Fibroblast of skin of left quadriceps (primary cell): ENCODE results near the gene GALC.

Experiments
- DNase-seq, 2 experiments: peaks; one replicate each; pipeline ENCODE4 v3.0.0-alpha.2; 2013; ENCODE audit warnings: low read depth in 2 of 2

Gene GALC

DNA sequence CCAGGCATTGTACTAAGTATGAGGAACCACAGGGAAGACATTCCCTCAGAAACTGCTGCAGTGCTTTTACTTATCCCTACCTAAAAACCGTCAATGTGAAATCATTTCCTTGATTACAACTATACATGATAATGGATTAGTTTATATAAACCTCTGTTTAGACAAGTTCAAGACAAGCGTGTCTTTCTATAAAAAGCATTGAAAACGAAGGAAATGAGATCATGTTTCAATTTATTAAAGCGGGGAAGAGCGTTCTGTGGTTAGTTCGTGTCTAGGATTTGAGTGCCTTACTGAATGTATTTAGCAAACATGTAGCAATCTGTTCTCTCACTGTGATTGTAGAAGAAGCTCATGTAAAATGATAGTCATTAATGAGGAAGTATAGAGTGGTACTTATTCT lies 37.5 kb downstream of the GALC start:
- DNase-seq, result peak in 1 of 2 experiments; percentile 7

DNA sequence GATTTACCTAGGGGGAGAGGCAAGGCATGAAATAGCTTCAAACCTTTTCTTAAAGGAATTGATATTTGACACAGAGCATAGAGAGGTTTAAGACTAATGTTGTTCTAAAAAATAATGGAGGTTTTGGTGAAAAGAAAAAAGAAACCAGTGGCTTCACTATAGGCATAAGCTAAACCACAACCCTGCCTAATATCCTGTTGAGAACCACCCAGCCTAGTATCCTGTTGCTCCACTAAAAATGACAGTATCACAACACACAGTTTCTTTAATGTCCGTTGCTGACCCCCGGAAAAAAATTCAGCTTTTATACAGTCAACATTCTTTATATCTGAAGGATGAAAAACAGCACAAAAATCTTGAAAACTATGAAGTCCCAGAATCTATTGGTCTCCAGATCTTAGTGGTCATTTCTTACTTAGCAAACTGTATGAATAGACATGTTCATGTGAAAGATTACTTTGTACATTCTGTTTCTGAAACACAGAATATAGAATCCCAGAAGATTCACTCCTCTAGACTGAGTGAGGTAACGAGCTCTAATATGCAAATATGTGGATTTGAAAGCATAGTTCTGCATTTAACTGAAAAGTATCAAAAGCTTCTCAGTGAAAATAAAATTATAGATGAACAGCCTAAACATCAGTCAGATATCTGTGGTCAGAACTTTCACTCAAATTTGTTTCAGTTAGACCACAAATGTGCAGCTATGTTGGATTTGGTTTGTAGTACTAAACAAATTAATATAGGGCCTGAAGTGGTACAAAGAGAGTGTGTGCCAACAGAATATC lies 40.5 kb downstream of the GALC start:
- no peak for DNase-seq

- DNase-seq, result peak; percentile 16 to 20
Observed at GRCh38 chr14:87944987-87945604, 47.9 kb downstream of the GALC start.

DNA sequence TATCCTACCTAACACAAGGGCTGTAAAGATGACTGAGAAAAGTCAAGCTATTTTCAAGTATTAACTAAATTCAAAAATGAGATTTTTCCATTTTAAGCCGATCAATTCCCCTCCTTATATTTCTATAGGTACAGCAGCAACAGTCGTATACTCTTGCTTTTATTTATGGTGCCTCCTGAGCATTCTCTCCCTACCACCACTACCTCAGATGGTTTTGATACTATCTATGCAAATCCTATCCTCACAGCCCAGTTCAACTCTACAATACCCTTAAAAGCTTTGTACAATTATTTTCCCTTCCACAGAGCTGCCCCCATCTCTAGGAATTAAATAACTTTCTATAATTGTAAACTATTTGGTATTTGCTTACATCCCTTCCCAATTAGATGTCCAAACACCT lies 52.1 kb downstream of the GALC start:
- no peak for DNase-seq

GRCh38 chr14:87940382-87940781 lies 52.6 kb downstream of the GALC start:
- no peak for DNase-seq

DNA sequence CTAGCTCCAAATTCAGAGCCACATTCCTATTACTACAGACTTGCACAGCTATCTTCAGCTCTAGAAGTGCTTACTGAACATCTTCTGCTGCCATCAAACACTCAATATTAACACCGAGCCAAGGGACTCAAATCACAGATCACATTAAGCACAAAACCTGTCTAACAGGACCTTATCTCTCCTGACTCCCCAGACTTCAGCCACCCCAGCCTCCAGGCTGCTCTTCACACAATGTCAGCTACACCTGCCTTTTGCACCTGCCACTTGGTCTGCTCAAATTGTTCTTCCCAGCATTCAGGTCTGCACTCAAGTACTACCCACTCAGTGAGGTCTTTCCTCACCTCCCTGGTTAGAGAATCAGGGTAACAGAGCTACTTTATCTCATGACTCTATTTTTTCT lies 57.1 kb downstream of the GALC start:
- DNase-seq, result no peak

GRCh38 chr14:87935081-87935828 lies 57.7 kb downstream of the GALC start:
- no peak for DNase-seq

DNA sequence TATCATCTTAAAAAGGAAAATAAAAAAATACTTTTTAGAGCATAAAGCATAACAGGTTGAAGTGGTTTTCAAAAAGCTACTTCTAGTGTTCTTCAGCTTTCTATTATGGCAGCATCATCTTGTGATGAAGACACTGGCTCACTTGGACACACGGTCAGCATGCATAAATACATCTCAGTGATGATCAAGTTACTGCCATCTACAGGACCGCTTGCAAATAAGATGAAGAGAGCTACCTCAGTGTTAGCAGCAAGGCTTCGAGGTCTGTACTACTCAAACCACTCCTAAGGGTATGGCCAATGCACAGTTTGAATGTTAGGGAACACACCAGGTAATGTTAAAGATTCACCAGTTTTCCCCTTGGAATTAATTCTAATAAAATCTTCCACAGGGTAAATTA lies 58.8 kb downstream of the GALC start:
- no peak for DNase-seq

GRCh38 chr14:87916886-87917275 lies 76.1 kb downstream of the GALC start:
- no peak for DNase-seq

- no peak for DNase-seq
Observed at GRCh38 chr14:87916103-87916885, 76.7 kb downstream of the GALC start.

GRCh38 chr14:87908550-87908949 lies 84.4 kb downstream of the GALC start:
- DNase-seq, result no peak

GRCh38 chr14:87901652-87902051 lies 91.3 kb downstream of the GALC start:
- no peak for DNase-seq

DNA sequence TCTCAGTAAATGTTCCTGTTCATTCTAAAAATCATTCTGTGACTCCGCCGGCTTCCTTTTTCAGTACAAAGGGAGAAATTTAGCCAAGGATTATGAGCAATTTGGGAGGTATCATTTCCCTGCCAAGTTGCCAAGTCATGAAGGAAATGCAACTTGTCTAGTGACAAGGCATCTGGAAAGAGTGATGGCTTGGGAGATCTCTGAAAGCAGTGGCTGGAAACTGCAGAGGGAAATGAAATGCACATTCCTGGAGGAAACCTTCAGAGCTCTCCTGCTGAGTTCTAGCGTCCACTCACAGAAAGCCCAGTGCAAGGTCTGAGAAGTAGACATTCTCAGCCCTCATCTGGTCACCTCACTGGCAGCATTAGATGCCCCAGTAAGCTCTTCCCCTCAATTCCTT lies 91.7 kb downstream of the GALC start:
- DNase-seq, result no peak

DNA sequence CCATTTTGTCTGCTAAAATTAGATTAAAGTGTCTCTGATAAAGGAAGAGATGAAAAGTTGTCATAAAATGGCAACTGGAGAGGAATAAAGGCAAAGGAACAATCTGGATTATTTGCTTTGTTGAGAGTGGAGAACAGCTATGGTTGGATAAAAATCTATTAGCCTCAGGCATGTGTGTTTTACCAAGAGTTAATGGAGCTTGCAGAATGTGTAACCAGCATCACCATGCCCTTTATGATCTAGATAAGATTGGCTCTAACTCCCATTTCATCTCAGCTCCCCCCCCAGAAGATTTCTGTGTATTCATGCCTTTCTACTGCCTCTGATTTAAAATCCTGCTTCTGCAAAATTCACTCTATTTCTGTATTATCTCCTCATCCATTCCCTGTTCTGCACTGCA lies 93.8 kb downstream of the GALC start:
- DNase-seq, result no peak

GRCh38 chr14:87898301-87898700 lies 94.7 kb downstream of the GALC start:
- DNase-seq, result no peak

DNA sequence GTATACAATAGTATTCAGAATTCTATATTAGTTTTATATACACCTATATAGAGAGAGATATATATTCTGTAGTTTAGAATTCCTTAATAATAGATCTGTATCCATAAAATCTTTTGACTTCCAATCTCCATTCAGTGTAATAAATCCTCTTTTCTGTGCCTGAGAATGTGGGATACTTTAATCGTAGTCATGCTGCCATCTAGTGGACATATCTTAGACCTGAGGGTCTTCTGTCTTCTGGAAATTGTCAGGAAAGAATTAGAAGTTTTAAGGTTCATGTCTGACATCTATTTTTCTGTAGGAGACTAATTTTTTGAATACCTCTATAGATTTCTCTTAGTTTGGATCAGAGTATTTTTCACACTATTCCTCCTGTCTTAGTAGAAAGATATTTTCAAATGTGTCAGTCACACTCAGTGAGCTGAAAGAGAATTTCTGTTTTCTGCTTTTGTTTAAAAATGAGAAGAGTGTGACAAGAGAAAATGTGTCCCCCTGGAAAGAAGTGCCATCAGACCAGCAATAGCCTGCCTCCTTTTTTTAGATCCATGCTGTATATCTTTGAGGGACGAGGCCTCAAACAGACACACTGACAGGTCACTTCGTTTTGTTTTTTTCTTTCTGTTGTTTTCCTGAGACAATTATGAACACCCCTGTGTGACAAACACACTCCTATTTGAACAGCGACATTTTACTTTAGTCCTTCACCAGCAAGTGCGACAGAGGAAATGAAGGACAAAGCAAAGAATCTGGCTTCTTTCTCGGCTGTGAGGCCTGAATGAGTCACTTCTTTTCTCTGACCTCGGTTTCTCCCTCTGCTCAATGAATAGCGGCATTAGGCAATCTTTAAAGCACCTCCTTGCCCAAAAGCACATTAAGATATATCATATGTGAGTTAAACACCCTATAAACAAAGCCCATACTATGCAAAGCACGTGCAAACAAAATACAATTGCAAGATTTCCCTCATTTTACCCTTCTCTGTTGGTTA lies 96.3 kb downstream of the GALC start:
- peak; percentile 55 to 59 for DNase-seq

DNA sequence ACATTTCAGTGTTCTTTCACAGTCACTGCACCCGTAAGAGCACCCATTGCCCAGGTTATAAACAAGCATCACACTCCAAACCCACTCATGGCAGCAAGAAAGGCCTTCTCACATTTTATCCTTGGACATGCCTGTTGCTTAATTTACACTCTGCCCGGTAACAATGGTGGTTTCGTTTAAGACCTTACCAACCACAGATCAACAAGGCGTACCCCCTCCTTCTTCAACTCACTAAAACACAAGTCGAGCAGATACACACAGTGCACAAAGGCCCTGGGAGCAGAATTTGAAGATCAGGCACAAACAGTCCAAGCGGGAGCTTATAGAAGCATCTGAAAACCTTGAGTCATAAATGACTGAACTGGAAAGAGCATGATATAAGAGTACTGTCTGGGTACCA lies 98.1 kb downstream of the GALC start:
- no peak for DNase-seq

DNA sequence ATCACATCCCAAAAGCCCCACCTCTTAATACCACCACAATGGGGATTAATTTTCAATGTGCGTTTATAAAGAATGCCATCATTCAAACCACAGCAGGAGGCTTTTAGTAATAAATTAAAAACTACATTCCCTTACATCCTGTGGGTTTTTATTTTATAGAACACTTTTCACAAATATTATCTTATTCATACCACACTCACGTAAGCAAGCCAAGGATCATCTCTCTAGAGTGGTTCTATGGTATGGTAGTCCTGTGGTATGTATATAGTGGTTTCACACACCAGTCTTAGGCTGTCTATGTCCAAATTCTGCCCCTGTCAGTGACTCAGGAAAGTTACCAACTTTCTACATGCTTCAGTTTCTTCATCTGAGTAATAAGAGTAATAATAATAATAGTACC lies 100.2 kb downstream of the GALC start:
- peak; percentile 50 to 65 for DNase-seq

GRCh38 chr14:87888136-87888999 lies 104.6 kb downstream of the GALC start:
- no peak for DNase-seq

DNA sequence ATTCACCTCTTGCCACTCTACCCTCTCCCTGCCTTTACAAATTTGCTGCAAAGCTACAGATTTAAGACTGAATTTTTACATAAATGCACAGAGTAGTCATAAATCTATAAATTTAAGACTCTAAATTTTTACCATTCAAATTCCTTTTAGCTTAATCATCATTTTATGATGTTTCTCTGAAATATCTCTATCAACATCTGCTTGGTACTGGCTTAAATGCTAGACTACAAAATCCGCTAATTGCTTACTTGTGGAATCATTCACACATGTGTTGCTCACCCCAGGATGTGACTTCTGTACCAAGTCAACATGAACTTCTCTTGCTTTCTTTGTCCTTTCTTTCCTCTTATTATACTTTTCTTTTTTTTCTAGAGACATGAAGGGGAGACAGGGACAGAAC lies 109.2 kb downstream of the GALC start:
- peak; percentile 65 to 70 for DNase-seq
